Ovary (tissue), 9 donors: Measurements from ENCODE around the gene GPT2. TPM values are rescaled to one million over a fixed set of nuclear protein-coding genes. Genes with fewer than 3 reads are reported as not detected.

Source experiments
- DNase-seq, 5 donors: peaks; one replicate each; pipeline ENCODE4 v3.0.0-alpha.2; 2019 to 2020
- H3K27ac ChIP-seq, 2 donors: fragments of 200-600 bp; one replicate each; pipeline versions ENCODE4 v1.5.1 to v1.8.0; 2019 to 2022
- H3K27me3 ChIP-seq: fragments of 200-600 bp; one replicate; pipeline ENCODE4 v1.8.0; 2022
- H3K36me3 ChIP-seq: fragments of 200-600 bp; sonication (generic); one replicate; pipeline ENCODE4 v1.5.1; 2019
- H3K4me1 ChIP-seq: one replicate; pipeline ENCODE4 v1.8.1; 2013; ENCODE audit warnings: mild to moderate bottlenecking, moderate library complexity; ENCODE audit not compliant: insufficient read depth
- H3K4me3 ChIP-seq: fragments of 200-600 bp; sonication (generic); one replicate; pipeline ENCODE4 v1.5.1; 2017
- H3K9me3 ChIP-seq, 2 donors: fragments of 200-600 bp in 1 of 2; sonication (generic) in 1 of 2; one replicate each; pipeline versions ENCODE4 v1.5.1 to v1.8.1; 2013 to 2019; ENCODE audit warnings: mild to moderate bottlenecking in 1 of 2, moderate library complexity in 1 of 2
- CTCF ChIP-seq, 3 donors: fragments of 450-650 bp in 2 of 3; fragments of 200-600 bp in 1 of 3; IDR thresholded peaks; one replicate each; pipeline versions ENCODE4 v1.5.1 to v1.8.0; 2016 to 2022; ENCODE audit warnings: antibody characterized with exemption in 3 of 3, mild to moderate bottlenecking in 1 of 3
- EP300 ChIP-seq: sonication (generic); formaldehyde crosslinking; IDR thresholded peaks from one replicate; pipeline ENCODE4 v1.6.1; 2017; ENCODE audit warnings: antibody characterized with exemption
- POLR2A ChIP-seq: fragments of 450-650 bp; IDR thresholded peaks from one replicate; pipeline ENCODE4 v1.6.1; 2017; ENCODE audit warnings: antibody characterized with exemption, mild to moderate bottlenecking, moderate library complexity
- WGBS, 3 donors: extraction: QIAGEN DNeasy Blood & Tissue Kit in 1 of 3; methylation state at CpG; one replicate each; pipeline versions ENCODE4 v1.1.5 to v1.1.7; 2013 to 2017; 5-methylcytosine and 5-hydroxymethylcytosine counted together
- intact Hi-C, 4 donors: fragments of 100-400 bp; cut with DNase I; formaldehyde crosslinking; loops; one replicate each; pipeline versions ENCODE4 v1.11.0 to v1.15.1; 2022 to 2023
- polyA plus RNA-seq, 2 donors: library from polyadenylated mRNA; stranded (reverse); fragments of 200-250 nt in 1 of 2; fragments of 350-450 nt in 1 of 2; fragmentation: Illumina TruSeq in 1 of 2; extraction: RNeasy Lipid Tissue Mini Kit (QIAGEN cat#74804) in 1 of 2; gene quantifications; one replicate each; pipeline ENCODE4 v1.2.3, GENCODE V29; 2013 to 2014
- total RNA-seq, 7 donors: library from RNA; depleted of rRNA in 2 of 7; stranded (reverse); fragments of >200 nt in 2 of 7; fragmentation: NEBNext Ultra II Directional in 3 of 7; extraction: Animal tissue kit (Norgen Biotek cat#: 25700) in 3 of 7; gene quantifications; one replicate each; pipeline versions ENCODE4 v1.1.0 to v1.2.4, GENCODE V29; 2016 to 2023
- donor health status: DM: no; HTN: no; CAD: no; lungs with moderate emphysema.
- donor health status: DM: no; HTN: no; CAD: no.
- donor health status: Bipolar disorder and iron deficiency.
- donor health status: DM: yes; HTN: yes; CAD: no.
- donor health status: DM: no; HTN: no; CAD: no.
- donor health status: DM: yes; HTN: yes; CAD: no.

Gene GPT2
- total and polyA plus RNA-seq, 9 donors = 2.2 to 30.7 (median 4.9) TPM

- H3K36me3 ChIP-seq = no peaks in the 10 kb centered on the region
- TF ChIP-seq EP300 = no peak
- TF ChIP-seq CTCF (IDR thresholded peaks at IDR 0.05) = no peak
- WGBS, 3 donors = 91 to 98% (median 96%) methylated on average over 6 of the region's 6 CpGs
- no peaks in the 10 kb centered on the region for H3K9me3 ChIP-seq
- no peak for DNase-seq
- H3K27ac ChIP-seq = no peak overlapping the region
- no peak overlapping the region for H3K4me3 ChIP-seq
- intact Hi-C loops = loop anchor here in 1 of 4 donors (10.0 kb wide), 1 partner anchor 240 kb away; the partner anchor contains the start of genes ORC6 and VPS35
- no peaks in the 10 kb centered on the region for H3K4me1 ChIP-seq
- no peaks in the 10 kb centered on the region for H3K27me3 ChIP-seq
Measured at GRCh38 chr16:46924402-46924801, 40.2 kb downstream of the GPT2 start.

- no peak for DNase-seq
- TF ChIP-seq CTCF (IDR thresholded peaks at IDR 0.05) (no peak), EP300 (no peak), POLR2A (no peak)
- WGBS, 3 donors = 88 to 93% (median 90%) methylated on average over 13 of the region's 13 CpGs
- H3K27me3 ChIP-seq = no peaks in the 10 kb centered on the region
- intact Hi-C loops = loop anchor here in 1 of 4 donors (10.0 kb wide), 1 partner anchor 242 kb away; the partner anchor contains the start of genes ORC6 and VPS35
- no peaks in the 10 kb centered on the region for H3K4me1 ChIP-seq
- H3K9me3 ChIP-seq = no peaks in the 10 kb centered on the region
- H3K4me3 ChIP-seq = no peak overlapping the region
- no peaks in the 10 kb centered on the region for H3K36me3 ChIP-seq
- no peak overlapping the region for H3K27ac ChIP-seq
Measured at GRCh38 chr16:46926470-46927225, 42.5 kb downstream of the GPT2 start.

- no peaks in the 10 kb centered on the region for H3K36me3 ChIP-seq
Measured at GRCh38 chr16:46927273-46927672, 43.1 kb downstream of the GPT2 start.

GRCh38 chr16:46928811-46929210 is 44.6 kb downstream of the GPT2 start:
- no peaks in the 10 kb centered on the region for H3K4me1 ChIP-seq
- 66 to 77% (median 68%) methylated on average over 15 of the region's 15 CpGs for WGBS, 3 donors
- TF ChIP-seq EP300 (no peak), POLR2A (no peak), CTCF (IDR thresholded peaks at IDR 0.05) (no peak)
- H3K4me3 ChIP-seq = no peak overlapping the region
- no peaks in the 10 kb centered on the region for H3K9me3 ChIP-seq
- H3K27ac ChIP-seq = no peak overlapping the region
- H3K27me3 ChIP-seq = no peaks in the 10 kb centered on the region
- no peaks in the 10 kb centered on the region for H3K36me3 ChIP-seq
- DNase-seq = no peak
- intact Hi-C loops = loop anchor here in 1 of 4 donors (10.0 kb wide), 1 partner anchor 244 kb away; the partner anchor contains the start of genes ORC6 and VPS35

More at GRCh38 chr16:46927273-46927672, 43.1 kb downstream of the GPT2 start:
- Histone ChIP-seq H3K4me1 (no peaks in the 10 kb centered on the region), H3K9me3 (no peaks in the 10 kb centered on the region), H3K27ac (no peak overlapping the region), H3K27me3 (no peaks in the 10 kb centered on the region), H3K4me3 (no peak overlapping the region)
- no peak for TF ChIP-seq POLR2A
- TF ChIP-seq CTCF (IDR thresholded peaks at IDR 0.05) = no peak
- TF ChIP-seq EP300 = no peak
- WGBS, 3 donors = 94 to 96% (median 94%) methylated on average over 8 of the region's 8 CpGs
- intact Hi-C loops = loop anchor here in 1 of 4 donors (10.0 kb wide), 1 partner anchor 242 kb away; the partner anchor contains the start of genes ORC6 and VPS35
- DNase-seq = no peak
